GM12801 (cell line): ENCODE data around the gene AHSG.

ENCODE experiments used
- TF ChIP-seq, protein P1 (sequence below): IDR thresholded peaks from one replicate; pipeline ENCODE4 v1.5.1; 2011; ENCODE audit warnings: control low read depth; ENCODE audit not compliant: insufficient read length; ENCODE audit errors: extremely low read depth

The AHSG gene

DNA sequence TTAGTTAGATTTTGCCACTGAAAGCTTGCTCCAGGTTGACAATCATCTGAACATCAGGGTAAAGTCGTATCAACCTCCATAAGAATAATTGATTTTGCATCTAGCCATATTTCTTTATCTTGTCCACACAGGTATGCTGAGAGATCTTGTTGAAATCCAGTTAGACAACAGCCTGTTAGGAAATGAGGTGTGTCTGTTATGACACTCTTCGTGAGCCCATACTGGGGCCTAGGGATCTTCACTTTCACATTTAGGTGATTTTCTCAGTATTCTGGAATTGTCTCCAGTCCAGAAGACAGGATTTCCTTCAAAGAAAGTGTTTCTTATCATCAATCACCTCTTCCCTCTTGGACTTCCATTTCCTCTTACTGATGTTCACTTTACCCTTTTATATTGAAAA, 24.2 kb upstream of the AHSG start:
- TF ChIP-seq, protein P1, sequence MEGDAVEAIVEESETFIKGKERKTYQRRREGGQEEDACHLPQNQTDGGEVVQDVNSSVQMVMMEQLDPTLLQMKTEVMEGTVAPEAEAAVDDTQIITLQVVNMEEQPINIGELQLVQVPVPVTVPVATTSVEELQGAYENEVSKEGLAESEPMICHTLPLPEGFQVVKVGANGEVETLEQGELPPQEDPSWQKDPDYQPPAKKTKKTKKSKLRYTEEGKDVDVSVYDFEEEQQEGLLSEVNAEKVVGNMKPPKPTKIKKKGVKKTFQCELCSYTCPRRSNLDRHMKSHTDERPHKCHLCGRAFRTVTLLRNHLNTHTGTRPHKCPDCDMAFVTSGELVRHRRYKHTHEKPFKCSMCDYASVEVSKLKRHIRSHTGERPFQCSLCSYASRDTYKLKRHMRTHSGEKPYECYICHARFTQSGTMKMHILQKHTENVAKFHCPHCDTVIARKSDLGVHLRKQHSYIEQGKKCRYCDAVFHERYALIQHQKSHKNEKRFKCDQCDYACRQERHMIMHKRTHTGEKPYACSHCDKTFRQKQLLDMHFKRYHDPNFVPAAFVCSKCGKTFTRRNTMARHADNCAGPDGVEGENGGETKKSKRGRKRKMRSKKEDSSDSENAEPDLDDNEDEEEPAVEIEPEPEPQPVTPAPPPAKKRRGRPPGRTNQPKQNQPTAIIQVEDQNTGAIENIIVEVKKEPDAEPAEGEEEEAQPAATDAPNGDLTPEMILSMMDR = no peak

DNA sequence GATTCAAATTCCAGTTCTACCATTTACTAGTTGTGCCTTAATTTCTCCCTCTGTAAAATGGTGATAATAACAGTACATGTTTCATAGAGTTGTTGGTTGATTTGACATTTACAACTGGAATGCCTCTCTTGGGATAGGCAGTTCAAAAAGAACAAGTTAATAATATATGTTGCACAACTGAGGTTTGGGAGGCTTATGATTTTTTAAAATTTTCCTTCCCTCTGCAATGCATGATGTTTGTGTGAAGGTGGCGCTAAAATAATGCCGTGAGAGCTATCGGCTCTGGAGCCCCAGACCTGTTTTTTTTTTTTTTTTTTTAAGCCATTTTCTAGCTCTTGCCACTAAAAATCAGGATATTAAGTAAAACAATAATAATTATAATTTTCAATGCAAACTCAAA, 23.7 kb upstream of the AHSG start:
- TF ChIP-seq, protein P1 = no peak

DNA sequence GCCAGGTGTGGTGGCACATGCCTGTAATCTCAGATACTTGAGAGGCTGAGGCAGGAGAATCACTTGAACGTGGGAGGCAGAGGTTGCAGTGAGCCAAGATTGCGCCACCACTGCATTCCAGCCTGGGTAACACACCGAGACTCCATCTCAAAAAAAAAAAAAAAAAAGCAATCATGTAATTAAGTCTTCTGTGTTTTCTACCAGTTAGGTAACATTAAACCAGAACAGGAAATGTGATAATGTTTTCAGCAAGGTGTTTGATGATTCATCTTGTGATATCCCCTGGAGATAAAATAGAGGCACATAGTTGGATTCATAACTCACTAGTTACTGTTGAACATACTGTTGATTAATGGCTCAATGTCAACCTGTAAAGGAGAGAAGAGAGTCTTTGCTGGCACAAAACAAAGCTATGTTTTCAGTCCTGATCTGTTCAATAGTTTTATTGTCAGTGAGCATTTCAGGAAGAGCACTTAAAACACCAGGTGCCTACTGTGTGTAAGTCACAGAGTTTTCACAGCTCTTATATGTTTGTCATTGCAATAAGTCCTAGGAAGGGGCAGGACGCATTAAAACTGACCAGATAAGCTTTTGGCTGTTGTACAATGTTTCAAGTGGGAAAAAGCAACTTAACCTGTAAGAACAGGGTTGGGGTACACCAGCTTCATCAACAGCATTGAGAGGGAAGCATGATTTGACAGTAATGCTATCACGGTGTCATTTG, 22.8 kb upstream of the AHSG start:
- TF ChIP-seq, protein P1 = no peak

DNA sequence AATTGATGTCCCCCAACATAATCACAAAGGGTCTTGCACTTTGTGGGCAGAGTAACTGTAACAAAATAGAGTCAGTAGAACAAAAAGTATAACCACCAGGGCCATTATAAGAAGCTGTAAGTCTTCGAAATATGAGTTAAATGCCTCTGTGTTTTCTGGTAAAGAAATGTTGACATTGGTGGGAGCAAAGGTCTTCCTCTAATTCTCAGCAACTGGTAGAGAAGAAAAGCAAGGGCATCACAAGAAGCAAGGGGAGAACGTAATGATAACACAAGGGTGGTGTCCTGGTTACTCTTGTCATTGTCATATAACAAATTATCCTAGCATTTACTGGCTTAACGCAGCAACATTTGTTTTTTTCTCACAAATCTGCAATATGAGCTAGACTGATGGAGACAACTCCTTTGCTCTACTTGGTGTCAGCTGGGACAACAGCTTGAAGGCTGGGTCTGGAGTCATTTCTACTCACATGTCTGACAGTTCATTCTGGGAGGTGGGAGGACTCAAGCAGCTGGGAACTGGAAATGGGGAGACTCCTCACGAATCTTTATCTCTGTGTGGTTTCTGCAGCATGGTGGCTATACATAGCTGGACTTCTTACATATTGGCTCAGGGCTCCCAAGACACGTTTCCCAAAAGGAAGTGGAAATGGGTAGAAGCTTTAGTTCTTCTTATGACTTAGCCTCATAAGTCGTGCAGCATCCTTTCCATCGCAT, 22.1 kb upstream of the AHSG start:
- TF ChIP-seq, protein P1 = no peak

DNA sequence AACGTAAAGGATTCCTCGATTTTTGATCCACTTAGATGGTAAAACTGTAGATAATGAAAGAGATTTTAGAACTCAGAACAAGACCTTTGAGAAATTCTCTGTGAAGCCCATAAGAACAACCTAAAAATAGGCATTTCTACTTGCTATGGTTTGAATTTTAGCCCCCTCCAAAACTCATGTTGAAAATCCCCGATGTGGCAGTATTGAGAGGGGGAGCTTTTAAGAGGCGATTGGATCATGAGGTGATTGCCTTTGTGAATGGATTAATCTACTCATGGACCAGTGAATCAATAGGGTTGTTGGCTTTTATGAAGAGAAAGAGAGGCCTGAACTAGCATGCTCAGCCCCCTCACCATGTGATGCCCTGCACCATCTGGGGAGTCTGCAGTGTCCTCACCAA, 20.2 kb upstream of the AHSG start:
- TF ChIP-seq, protein P1 = no peak

DNA sequence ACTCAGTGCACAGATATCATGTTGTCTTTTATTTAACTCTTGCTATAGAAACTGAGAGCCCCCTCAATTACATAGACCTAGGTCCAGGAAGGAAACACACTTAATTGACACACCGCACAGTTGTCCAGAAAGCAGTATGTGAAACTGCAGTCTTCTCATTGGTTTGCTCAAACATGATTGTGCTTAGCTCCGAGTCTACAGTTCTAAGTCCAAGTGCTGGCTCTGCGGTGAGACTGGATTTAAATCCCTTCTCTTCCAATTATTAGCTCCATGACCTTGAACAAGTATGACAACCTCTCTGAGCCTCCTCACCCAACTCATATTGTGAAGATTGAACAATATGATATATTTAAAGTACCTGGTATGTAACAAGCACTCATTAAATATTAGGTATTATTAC, 19.0 kb upstream of the AHSG start:
- TF ChIP-seq, protein P1 = no peak

DNA sequence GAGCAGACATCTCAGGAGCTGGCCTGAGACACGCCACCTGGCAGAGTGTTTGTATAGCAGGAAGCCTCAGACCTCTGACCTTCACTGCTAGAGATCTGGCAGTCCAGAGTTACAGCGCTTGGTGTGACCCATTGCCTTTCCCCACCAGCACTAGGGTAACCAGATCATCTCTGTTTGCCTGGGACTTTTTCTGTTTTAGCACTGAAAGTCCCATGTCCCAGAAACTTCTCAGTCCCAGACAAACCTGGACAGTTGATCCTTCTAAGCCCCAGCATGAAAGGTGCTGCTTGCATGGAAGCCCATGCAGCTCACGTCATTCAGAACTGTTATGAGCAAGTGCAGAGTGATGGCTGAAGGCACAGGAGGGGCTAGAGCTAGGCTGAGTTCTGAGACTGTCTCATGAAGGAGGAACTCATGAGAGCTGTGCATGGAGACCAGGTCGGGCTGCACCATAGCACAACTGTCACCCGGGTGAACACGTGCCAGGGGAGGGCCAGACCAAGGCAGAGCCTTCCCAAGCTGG, 18.2 kb upstream of the AHSG start:
- TF ChIP-seq, protein P1 = no peak
